NCI-H345 treated with DMSO at 0.1 percent for 48 hours (cell line): Measurements from ENCODE around the gene ZFHX2.

Source experiments
- DNase-seq: peaks from one replicate; lab custom pipeline; 2025; ENCODE audit not compliant: unreplicated experiment; lab: John Stamatoyannopoulos, UW

ZFHX2 gene

GRCh38 chr14:23573384-23574015 lies 21.9 kb upstream of the ZFHX2 start:
- DNase-seq: peak; percentile 17

- DNase-seq: no peak
Observed at GRCh38 chr14:23572836-23573235, 21.3 kb upstream of the ZFHX2 start.

GRCh38 chr14:23572524-23572828 lies 20.9 kb upstream of the ZFHX2 start:
- DNase-seq: no peak

- no peak for DNase-seq
Observed at GRCh38 chr14:23571701-23572523, 20.3 kb upstream of the ZFHX2 start.

- DNase-seq: no peak
Observed at GRCh38 chr14:23570806-23571483, 19.4 kb upstream of the ZFHX2 start.

GRCh38 chr14:23569443-23570151 lies 18.0 kb upstream of the ZFHX2 start:
- DNase-seq: no peak

- DNase-seq: no peak
Observed at GRCh38 chr14:23568600-23569331, 17.2 kb upstream of the ZFHX2 start.

- no peak for DNase-seq
Observed at GRCh38 chr14:23568021-23568599, 16.5 kb upstream of the ZFHX2 start.

- DNase-seq: peak; percentile 79
Observed at GRCh38 chr14:23567186-23568020, 15.8 kb upstream of the ZFHX2 start, which contains the start of gene AP1G2. TSS of gene AP1G2 (minus strand) at chr14:23567791. CDS start at chr14:23567314, 477 bp downstream.

GRCh38 chr14:23566778-23567185 lies 15.2 kb upstream of the ZFHX2 start:
- DNase-seq: no peak

GRCh38 chr14:23566112-23566777 lies 14.7 kb upstream of the ZFHX2 start:
- DNase-seq: no peak

GRCh38 chr14:23565626-23566025 lies 14.1 kb upstream of the ZFHX2 start:
- no peak for DNase-seq

- no peak for DNase-seq
Observed at GRCh38 chr14:23564876-23565275, 13.3 kb upstream of the ZFHX2 start.

- DNase-seq: no peak
Observed at GRCh38 chr14:23564181-23564812, 12.7 kb upstream of the ZFHX2 start.

GRCh38 chr14:23563473-23564180 lies 12.1 kb upstream of the ZFHX2 start:
- DNase-seq: no peak

- DNase-seq: peak; percentile 45
Observed at GRCh38 chr14:23562822-23563472, 11.4 kb upstream of the ZFHX2 start.
